OCI-LY3 (cell line): ENCODE results near the gene ARAP1.

Experiments
- EZH2phosphoT487 ChIP-seq: fragments of 200-600 bp; shearing (Covaris generic); IDR thresholded peaks from 2 replicates; pipeline ENCODE4 v1.6.1; 2018; ENCODE audit warnings: antibody characterized with exemption, mixed run types, low read depth
- TF ChIP-seq, protein P1 (sequence below): fragments of 200-600, 300-600 bp; sonication (generic); IDR thresholded peaks from 2 replicates; pipeline ENCODE4 v1.5.1; 2014; ENCODE audit warnings: antibody characterized with exemption, low read length, low read depth

DNA sequence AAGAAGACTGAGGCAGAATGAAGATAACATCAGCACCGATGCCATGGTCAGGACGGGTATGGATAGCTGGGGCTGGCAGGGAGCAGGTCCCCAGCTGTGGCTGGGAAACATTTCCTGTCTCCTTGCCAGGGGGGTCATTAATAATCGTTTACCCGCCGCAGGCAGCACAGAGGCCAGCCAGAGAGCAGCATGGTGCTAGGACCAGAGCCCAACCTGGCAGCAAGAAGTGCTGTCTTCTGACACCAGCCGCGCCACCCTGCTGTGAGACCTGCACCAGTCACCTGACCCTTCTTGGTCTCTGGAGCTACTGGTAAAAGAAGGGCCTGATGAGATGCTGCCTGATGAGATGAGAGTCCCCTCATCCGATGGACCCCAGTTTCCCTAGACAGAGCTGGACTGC lies 114.3 kb downstream of the ARAP1 start:
- no peak for TF ChIP-seq EZH2phosphoT487
- TF ChIP-seq, protein P1, sequence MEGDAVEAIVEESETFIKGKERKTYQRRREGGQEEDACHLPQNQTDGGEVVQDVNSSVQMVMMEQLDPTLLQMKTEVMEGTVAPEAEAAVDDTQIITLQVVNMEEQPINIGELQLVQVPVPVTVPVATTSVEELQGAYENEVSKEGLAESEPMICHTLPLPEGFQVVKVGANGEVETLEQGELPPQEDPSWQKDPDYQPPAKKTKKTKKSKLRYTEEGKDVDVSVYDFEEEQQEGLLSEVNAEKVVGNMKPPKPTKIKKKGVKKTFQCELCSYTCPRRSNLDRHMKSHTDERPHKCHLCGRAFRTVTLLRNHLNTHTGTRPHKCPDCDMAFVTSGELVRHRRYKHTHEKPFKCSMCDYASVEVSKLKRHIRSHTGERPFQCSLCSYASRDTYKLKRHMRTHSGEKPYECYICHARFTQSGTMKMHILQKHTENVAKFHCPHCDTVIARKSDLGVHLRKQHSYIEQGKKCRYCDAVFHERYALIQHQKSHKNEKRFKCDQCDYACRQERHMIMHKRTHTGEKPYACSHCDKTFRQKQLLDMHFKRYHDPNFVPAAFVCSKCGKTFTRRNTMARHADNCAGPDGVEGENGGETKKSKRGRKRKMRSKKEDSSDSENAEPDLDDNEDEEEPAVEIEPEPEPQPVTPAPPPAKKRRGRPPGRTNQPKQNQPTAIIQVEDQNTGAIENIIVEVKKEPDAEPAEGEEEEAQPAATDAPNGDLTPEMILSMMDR, result no peak
